ENCODE data around the gene CCDC6. TPM values are rescaled to one million over a fixed set of nuclear protein-coding genes. Genes with fewer than 3 reads are reported as not detected.
"Not testable (repeated sequence)": the region's sequence is repeated elsewhere in the genome, so short reads cannot be mapped to it uniquely, and the experiment has no call there.

The CCDC6 gene
- total RNA-seq: 10 to 100 TPM; 19.7 to 23.4 (median 20.8) TPM
- total RNA-seq (2013): 30.5 TPM

DNA sequence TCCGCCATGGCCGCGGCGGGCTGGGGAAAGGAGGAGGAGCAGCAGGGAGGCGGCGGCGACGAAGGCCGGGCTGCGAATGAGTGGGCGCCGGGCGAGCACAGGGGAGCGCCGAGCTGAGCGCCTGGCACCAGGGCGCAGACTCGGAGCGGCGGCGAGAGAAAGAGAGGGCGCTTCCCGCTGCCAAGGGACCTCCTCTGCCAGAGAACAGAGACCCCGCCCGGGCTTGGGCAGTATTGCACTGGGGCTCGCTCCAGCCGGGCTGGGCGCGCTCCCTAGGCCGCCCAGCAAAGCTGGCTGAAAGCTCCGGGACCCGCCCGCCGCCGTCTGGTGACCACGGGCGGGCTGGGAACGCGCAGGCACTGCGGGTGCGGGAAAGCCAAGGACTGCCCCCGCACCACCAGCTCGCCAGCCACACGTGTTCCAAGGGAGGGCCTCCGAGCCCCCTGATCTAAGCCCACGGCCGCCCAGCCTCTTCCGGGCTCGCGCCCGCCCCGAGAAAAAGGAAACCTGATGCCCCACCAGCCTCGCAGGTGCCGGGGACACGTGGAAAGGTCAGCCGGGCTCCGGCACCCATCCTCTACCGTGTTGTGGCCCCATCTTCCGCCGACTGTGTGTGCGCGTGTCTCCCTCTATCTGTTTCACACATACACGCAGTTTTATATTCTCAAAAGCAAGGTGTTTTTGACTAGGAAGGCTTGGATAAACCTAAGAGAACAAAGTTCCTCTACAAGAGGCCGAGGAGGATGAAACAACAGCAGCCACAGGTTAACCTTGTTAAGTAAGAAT is at the start of gene CCDC6:
Gene CCDC6, minus strand, starts transcription at position 140 of the 786 bp plus-strand sequence. Its CDS starts 132 bp downstream, at position 8.
- no peaks in the 10 kb centered on the region for H3K9me3 ChIP-seq (ENCODE audit: control insufficient read depth, insufficient read depth, low read length)
- peaks cover 22% of the 10 kb centered on the region for H3K4me1 ChIP-seq (ENCODE audit: control insufficient read depth, insufficient read depth, low read length)
- WGBS (ENCODE audit: insufficient coverage): under 1% methylated on average over 64 of the region's 64 CpGs
- H3K27ac ChIP-seq (ENCODE audit: low read length): peak within 1 kb of the TSS; percentile 95
- peak within 1 kb of the TSS; percentile 91 to 96 for H3K27ac Mint-ChIP-seq
- ATAC-seq (peak; percentile 86 to 94 (median 89)), DNase-seq (peak; percentile 87 to 95)
- peak within 1 kb of the TSS; percentile 98 for H3K4me3 Mint-ChIP-seq
- peak within 1 kb of the TSS; percentile 95 for H3K4me3 ChIP-seq (ENCODE audit: low read length)
- H3K27me3 Mint-ChIP-seq (ENCODE audit: low read depth in 2 of 2): no peaks in the 10 kb centered on the region
- no peaks in the 10 kb centered on the region for H3K27me3 ChIP-seq (ENCODE audit: control insufficient read depth, insufficient read depth, low read length)
- intact Hi-C loops (cut with micrococcal nuclease): loop anchor here (1.0 to 5.0 kb wide), 4 partner anchors 25 to 1996 kb away; partner anchors contain the start of genes ARID5B, CISD1 and IPMK
- H3K36me3 Mint-ChIP-seq: no peaks in the 10 kb centered on the region
- peaks cover 49 to 56% of the 10 kb centered on the region in 2 donors for H3K4me1 Mint-ChIP-seq
- TF ChIP-seq, protein P1, sequence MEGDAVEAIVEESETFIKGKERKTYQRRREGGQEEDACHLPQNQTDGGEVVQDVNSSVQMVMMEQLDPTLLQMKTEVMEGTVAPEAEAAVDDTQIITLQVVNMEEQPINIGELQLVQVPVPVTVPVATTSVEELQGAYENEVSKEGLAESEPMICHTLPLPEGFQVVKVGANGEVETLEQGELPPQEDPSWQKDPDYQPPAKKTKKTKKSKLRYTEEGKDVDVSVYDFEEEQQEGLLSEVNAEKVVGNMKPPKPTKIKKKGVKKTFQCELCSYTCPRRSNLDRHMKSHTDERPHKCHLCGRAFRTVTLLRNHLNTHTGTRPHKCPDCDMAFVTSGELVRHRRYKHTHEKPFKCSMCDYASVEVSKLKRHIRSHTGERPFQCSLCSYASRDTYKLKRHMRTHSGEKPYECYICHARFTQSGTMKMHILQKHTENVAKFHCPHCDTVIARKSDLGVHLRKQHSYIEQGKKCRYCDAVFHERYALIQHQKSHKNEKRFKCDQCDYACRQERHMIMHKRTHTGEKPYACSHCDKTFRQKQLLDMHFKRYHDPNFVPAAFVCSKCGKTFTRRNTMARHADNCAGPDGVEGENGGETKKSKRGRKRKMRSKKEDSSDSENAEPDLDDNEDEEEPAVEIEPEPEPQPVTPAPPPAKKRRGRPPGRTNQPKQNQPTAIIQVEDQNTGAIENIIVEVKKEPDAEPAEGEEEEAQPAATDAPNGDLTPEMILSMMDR (IDR thresholded peaks at IDR 0.05): peak; percentile 66
- no peaks in the 10 kb centered on the region for H3K36me3 ChIP-seq (ENCODE audit: control insufficient read depth, insufficient read depth, low read length)
- no peaks in the 10 kb centered on the region for H3K9me3 Mint-ChIP-seq

DNA sequence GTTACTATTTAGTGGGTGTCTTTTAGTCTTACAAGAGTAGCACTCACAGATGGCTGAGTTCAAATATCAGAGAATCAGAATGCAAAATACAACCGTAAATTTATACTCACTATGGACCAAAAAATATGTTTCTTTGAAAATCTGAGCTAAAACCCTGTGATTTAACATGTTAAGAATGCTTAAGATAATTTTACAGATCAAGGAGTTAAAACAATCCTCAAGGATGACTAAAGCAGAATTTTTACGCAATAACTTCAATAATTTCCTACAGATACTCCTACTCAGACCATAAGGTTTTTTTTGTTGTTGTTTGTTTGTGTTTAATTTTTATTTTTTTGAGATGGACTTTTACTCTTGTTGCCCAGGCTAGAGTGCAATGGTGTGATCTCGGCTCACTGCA is 47.9 kb upstream of the CCDC6 start:
- intact Hi-C loops (cut with micrococcal nuclease): no loop called here
- 100% methylated on average over 1 of the region's 3 CpGs for WGBS (ENCODE audit: insufficient coverage)
- no peaks in the 10 kb centered on the region for H3K9me3 ChIP-seq (ENCODE audit: control insufficient read depth, insufficient read depth, low read length)
- H3K4me1 Mint-ChIP-seq: no peaks in the 10 kb centered on the region
- DNase-seq (no peak), ATAC-seq (no peak)
- no peak overlapping the region for H3K4me3 Mint-ChIP-seq
- H3K27me3 Mint-ChIP-seq (ENCODE audit: low read depth in 2 of 2): peaks cover 4 to 14% of the 10 kb centered on the region in 2 donors
- no peaks in the 10 kb centered on the region for H3K9me3 Mint-ChIP-seq
- TF ChIP-seq, protein P1 (IDR thresholded peaks at IDR 0.05): no peak
- H3K27ac Mint-ChIP-seq: no peak overlapping the region
- H3K4me1 ChIP-seq (ENCODE audit: control insufficient read depth, insufficient read depth, low read length): no peaks in the 10 kb centered on the region
- no peaks in the 10 kb centered on the region for H3K36me3 ChIP-seq (ENCODE audit: control insufficient read depth, insufficient read depth, low read length)
- H3K36me3 Mint-ChIP-seq: no peaks in the 10 kb centered on the region
- H3K27me3 ChIP-seq (ENCODE audit: control insufficient read depth, insufficient read depth, low read length): no peaks in the 10 kb centered on the region
- no peak overlapping the region for H3K27ac ChIP-seq (ENCODE audit: low read length)
- no peak overlapping the region for H3K4me3 ChIP-seq (ENCODE audit: low read length)

DNA sequence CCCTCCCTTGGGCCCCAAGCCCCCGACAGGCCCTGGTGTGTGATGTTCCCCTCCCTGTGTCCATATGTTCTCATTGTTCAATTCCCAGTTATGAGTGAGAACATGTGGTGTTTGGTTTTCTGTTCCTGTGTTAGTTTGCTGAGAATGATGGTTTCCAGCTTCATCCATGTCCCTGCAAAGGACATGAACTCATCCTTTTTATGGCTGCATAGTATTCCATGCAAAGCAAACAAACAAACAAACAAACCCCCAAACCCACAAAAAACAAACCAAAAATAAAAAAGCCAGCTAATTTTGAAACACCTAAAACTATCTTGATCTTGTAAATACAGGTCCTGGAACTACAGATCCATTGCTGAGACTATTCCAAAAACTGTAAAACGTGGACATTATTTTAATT is 47.4 kb upstream of the CCDC6 start:
- H3K4me1 ChIP-seq (ENCODE audit: control insufficient read depth, insufficient read depth, low read length); H3K27ac ChIP-seq (ENCODE audit: low read length); H3K4me1 Mint-ChIP-seq; H3K27ac Mint-ChIP-seq; H3K9me3 Mint-ChIP-seq; ATAC-seq; H3K36me3 ChIP-seq (ENCODE audit: control insufficient read depth, insufficient read depth, low read length); H3K9me3 ChIP-seq (ENCODE audit: control insufficient read depth, insufficient read depth, low read length); H3K27me3 ChIP-seq (ENCODE audit: control insufficient read depth, insufficient read depth, low read length); intact Hi-C loops (cut with micrococcal nuclease); H3K36me3 Mint-ChIP-seq; DNase-seq; H3K4me3 Mint-ChIP-seq; H3K4me3 ChIP-seq (ENCODE audit: low read length): not testable (repeated sequence)
- 80% methylated on average over 1 of the region's 2 CpGs for WGBS (ENCODE audit: insufficient coverage)
- peaks cover 4 to 11% of the 10 kb centered on the region in 2 donors for H3K27me3 Mint-ChIP-seq (ENCODE audit: low read depth in 2 of 2)

GRCh38 chr10:59950105-59950504 is 43.7 kb upstream of the CCDC6 start:
- no peaks in the 10 kb centered on the region for H3K9me3 Mint-ChIP-seq
- TF ChIP-seq, protein P1 (IDR thresholded peaks at IDR 0.05): no peak
- Histone ChIP-seq H3K27ac (ENCODE audit: low read length) (no peak overlapping the region), H3K4me1 (ENCODE audit: control insufficient read depth, insufficient read depth, low read length) (no peaks in the 10 kb centered on the region), H3K36me3 (ENCODE audit: control insufficient read depth, insufficient read depth, low read length) (no peaks in the 10 kb centered on the region), H3K4me3 (ENCODE audit: low read length) (no peak overlapping the region), H3K9me3 (ENCODE audit: control insufficient read depth, insufficient read depth, low read length) (no peaks in the 10 kb centered on the region), H3K27me3 (ENCODE audit: control insufficient read depth, insufficient read depth, low read length) (no peaks in the 10 kb centered on the region)
- no peaks in the 10 kb centered on the region for H3K4me1 Mint-ChIP-seq
- no peak overlapping the region for H3K4me3 Mint-ChIP-seq
- no peak for ATAC-seq
- intact Hi-C loops (cut with micrococcal nuclease): no loop called here
- H3K27ac Mint-ChIP-seq: no peak overlapping the region
- H3K27me3 Mint-ChIP-seq (ENCODE audit: low read depth in 2 of 2): peaks cover 11 to 17% of the 10 kb centered on the region in 2 donors
- 95% methylated on average over 1 of the region's 2 CpGs for WGBS (ENCODE audit: insufficient coverage)
- no peaks in the 10 kb centered on the region for H3K36me3 Mint-ChIP-seq
- no peak for DNase-seq

All from natural killer cell (primary cell).